PC-9 (cell line): ENCODE data around the gene PTCD2. TPM values are rescaled to one million over a fixed set of nuclear protein-coding genes. Genes with fewer than 3 reads are reported as not detected.
"Not testable (repeated sequence)": the region's sequence is repeated elsewhere in the genome, so short reads cannot be mapped to it uniquely, and the experiment has no call there.

Experiments used
- BruUV-seq: library from RNA; stranded (reverse); fragments of 400-500 nt; replicated peaks from 2 replicates; lab custom pipeline; 2021; lab: Mats Ljungman, UMichigan
- CTCF ChIA-PET: fragments of 300-600 bp; sonication (Branson Sonifier 250); formaldehyde crosslinking; loops from one replicate; lab custom pipeline; 2022; ENCODE audit warnings: antibody characterized with exemption; lab: Charles Lee
- POLR2A ChIA-PET: fragments of 300-600 bp; sonication (Branson Sonifier 250); formaldehyde crosslinking; loops from one replicate; lab custom pipeline; 2022; ENCODE audit warnings: antibody characterized with exemption; ENCODE audit not compliant: unreplicated experiment; lab: Charles Lee
- DNase-seq, 2 experiments: peaks; one replicate each; pipeline versions ENCODE4 v3.0.0 to v3.0.0-alpha.2; 2015 to 2022; ENCODE audit warnings: mixed read lengths in 1 of 2
- H2AFZ ChIP-seq: fragments of 200-600 bp; sonication (generic); 2 replicates; pipeline ENCODE4 v1.8.1; 2017; ENCODE audit warnings: antibody characterized with exemption
- H3F3A ChIP-seq: fragments of 200-600 bp; sonication (generic); 2 replicates; pipeline ENCODE4 v1.8.1; 2017; ENCODE audit warnings: antibody characterized with exemption, mild to moderate bottlenecking, low read depth; ENCODE audit not compliant: insufficient read depth
- H3K27ac ChIP-seq: fragments of 200-600 bp; sonication (generic); 2 replicates; pipeline ENCODE4 v1.6.1; 2016; ENCODE audit warnings: mixed run types
- H3K27me3 ChIP-seq: fragments of 200-600 bp; sonication (generic); 2 replicates; pipeline ENCODE4 v1.6.1; 2016; ENCODE audit warnings: low read depth, mixed run types; ENCODE audit not compliant: insufficient read depth
- H3K36me3 ChIP-seq: fragments of 200-600 bp; sonication (generic); 2 replicates; pipeline ENCODE4 v1.6.1; 2016; ENCODE audit warnings: low read depth, mixed run types
- H3K4me1 ChIP-seq: fragments of 200-600 bp; sonication (generic); replicated peaks from 2 replicates; pipeline ENCODE4 v1.6.1; 2016; ENCODE audit warnings: mixed run types; ENCODE audit not compliant: insufficient read depth
- H3K4me2 ChIP-seq: fragments of 200-600 bp; sonication (generic); 2 replicates; pipeline ENCODE4 v1.6.1; 2017; ENCODE audit warnings: mixed run types
- H3K4me3 ChIP-seq: fragments of 200-600 bp; sonication (generic); 2 replicates; pipeline ENCODE4 v1.6.1; 2016; ENCODE audit warnings: mixed run types
- H3K79me2 ChIP-seq: fragments of 200-600 bp; sonication (generic); 2 replicates; pipeline ENCODE4 v1.6.1; 2017; ENCODE audit warnings: low read depth, mixed run types
- H3K9me2 ChIP-seq: fragments of 200-600 bp; sonication (generic); 2 replicates; pipeline ENCODE4 v1.8.1; 2017; ENCODE audit warnings: mild to moderate bottlenecking; ENCODE audit not compliant: insufficient read depth
- H3K9me3 ChIP-seq: fragments of 200-600 bp; sonication (generic); 2 replicates; pipeline ENCODE4 v1.8.1; 2016; ENCODE audit warnings: low read depth; ENCODE audit not compliant: insufficient read depth
- H4K20me1 ChIP-seq: fragments of 200-600 bp; sonication (generic); 2 replicates; pipeline ENCODE4 v1.8.1; 2017; ENCODE audit not compliant: insufficient read depth
- EZH2 ChIP-seq: fragments of 200-600 bp; sonication (generic); IDR thresholded peaks from 2 replicates; pipeline ENCODE4 v1.8.0; 2017; ENCODE audit warnings: antibody characterized with exemption, low read depth
- intact Hi-C: fragments of 100-400 bp; cut with micrococcal nuclease; formaldehyde crosslinking; loops from one replicate; pipeline ENCODE4 v1.10.0; 2022; ENCODE audit not compliant: unreplicated experiment
- total RNA-seq: library from RNA; stranded (reverse); gene quantifications from 2 replicates; pipeline ENCODE4 v1.2.3, GENCODE V29; 2021
- TF ChIP-seq, protein P1 (sequence below): fragments of 200-600 bp; sonication (generic); conservative IDR thresholded peaks from 2 replicates; pipeline ENCODE4 v1.6.1; 2017; ENCODE audit warnings: mixed run types, antibody characterized with exemption, mild to moderate bottlenecking, moderate library complexity

PTCD2 gene
- total RNA-seq, 1 experiment from 2014 or later: 15.5 TPM

DNA sequence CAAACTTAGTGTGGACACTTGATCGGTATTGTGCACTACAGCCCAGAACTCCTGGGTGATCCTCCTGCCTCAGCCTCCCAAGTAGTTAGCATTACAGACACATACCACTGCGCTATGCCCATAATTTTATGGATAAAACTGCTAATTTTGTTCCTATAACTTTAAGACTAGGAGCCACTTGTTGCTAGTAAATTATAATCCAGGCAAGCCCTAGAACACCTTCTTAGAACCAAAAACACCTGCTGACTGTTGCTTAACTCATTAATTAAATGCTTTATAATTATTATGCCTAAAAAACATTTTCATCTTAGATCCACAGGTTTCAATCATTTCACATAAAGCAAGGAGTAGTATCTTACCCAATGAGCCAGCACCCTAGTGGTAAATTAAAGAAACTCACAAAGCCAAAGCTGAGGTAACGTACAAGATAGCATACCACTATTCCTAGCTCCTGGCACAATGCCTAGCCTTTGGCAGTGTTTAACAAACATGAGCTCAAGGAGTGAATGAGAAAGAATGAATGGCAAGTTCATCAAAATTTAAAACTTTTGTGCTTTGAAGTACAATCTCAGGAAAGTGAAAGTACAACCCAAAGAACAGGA lies 5.5 kb upstream of the PTCD2 start:
- intact Hi-C loops: no loop called here
- H3K9me3 ChIP-seq: no peaks in the 10 kb centered on the region
- no peak for TF ChIP-seq EZH2
- TF ChIP-seq, protein P1, sequence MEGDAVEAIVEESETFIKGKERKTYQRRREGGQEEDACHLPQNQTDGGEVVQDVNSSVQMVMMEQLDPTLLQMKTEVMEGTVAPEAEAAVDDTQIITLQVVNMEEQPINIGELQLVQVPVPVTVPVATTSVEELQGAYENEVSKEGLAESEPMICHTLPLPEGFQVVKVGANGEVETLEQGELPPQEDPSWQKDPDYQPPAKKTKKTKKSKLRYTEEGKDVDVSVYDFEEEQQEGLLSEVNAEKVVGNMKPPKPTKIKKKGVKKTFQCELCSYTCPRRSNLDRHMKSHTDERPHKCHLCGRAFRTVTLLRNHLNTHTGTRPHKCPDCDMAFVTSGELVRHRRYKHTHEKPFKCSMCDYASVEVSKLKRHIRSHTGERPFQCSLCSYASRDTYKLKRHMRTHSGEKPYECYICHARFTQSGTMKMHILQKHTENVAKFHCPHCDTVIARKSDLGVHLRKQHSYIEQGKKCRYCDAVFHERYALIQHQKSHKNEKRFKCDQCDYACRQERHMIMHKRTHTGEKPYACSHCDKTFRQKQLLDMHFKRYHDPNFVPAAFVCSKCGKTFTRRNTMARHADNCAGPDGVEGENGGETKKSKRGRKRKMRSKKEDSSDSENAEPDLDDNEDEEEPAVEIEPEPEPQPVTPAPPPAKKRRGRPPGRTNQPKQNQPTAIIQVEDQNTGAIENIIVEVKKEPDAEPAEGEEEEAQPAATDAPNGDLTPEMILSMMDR: no peak
- H3K9me2 ChIP-seq: no peaks in the 10 kb centered on the region
- ChIA-PET CTCF (no interaction called here), POLR2A (interaction anchor here (0.5 kb wide), 1 partner anchor 443 kb away, joined by 8 read pairs; no protein-coding TSS in a partner anchor)
- no peaks in the 10 kb centered on the region for H3K27me3 ChIP-seq
- no peak overlapping the region for H3K27ac ChIP-seq
- BruUV-seq: no TSS peak
- H3K4me1 ChIP-seq: peaks cover 8% of the 10 kb centered on the region
- H4K20me1 ChIP-seq: no peaks in the 10 kb centered on the region
- no peak overlapping the region for H2AFZ ChIP-seq
- DNase-seq: peak in 1 of 2 experiments; percentile 35
- H3F3A ChIP-seq: peaks cover 7% of the 10 kb centered on the region
- H3K36me3 ChIP-seq: peaks cover 7% of the 10 kb centered on the region
- no peak overlapping the region for H3K4me3 ChIP-seq
- H3K4me2 ChIP-seq: no peak overlapping the region
- peaks cover 52% of the 10 kb centered on the region for H3K79me2 ChIP-seq

DNA sequence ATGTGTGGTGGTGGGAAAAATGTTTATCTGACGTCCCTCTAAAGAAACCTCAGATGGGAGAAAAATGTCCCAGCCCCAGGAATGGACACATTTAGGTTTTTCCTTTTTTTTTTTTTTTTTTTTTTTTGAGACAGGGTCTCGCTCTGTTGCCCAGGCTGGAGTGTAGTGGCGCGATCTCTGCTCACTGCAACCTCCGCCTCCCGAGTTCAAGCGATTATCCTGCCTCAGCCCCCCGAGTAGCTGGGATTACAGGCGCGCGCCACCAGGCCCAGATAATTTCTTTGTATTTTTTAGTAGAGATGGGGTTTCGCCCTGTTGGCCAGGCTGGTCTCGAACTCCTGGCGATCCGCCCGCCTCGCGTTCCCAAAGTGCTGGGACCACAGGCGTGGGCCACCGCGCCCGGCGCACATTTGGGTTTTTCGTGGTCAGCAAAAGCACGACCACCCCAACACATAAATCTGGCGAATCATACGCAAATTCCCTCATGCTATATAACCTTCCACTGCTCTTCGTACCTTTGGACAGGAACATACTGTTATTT lies 668 bp upstream of the PTCD2 start:
- H3K27me3 ChIP-seq, H4K20me1 ChIP-seq, H3K9me2 ChIP-seq, DNase-seq, H3K9me3 ChIP-seq, intact Hi-C loops: not testable (repeated sequence)
- Histone ChIP-seq H2AFZ (peak overlapping the region; percentile 93), H3K79me2 (peaks cover 68% of the 10 kb centered on the region), H3K27ac (peak overlapping the region; percentile 57), H3K36me3 (peaks cover 13% of the 10 kb centered on the region), H3K4me1 (peaks cover 28% of the 10 kb centered on the region), H3K4me3 (peak overlapping the region; percentile 57), H3K4me2 (peak overlapping the region; percentile 79), H3F3A (peaks cover 14% of the 10 kb centered on the region)
- ChIA-PET POLR2A (interaction anchor here (0.6 kb wide), 3 partner anchors 37 to 911 kb away, joined by 4 to 5 read pairs (median 5); no protein-coding TSS in a partner anchor), CTCF (interaction anchor here (0.6 kb wide), 1 partner anchor 499 kb away, joined by 4 read pairs; no protein-coding TSS in a partner anchor)
- BruUV-seq: TSS peak; percentile 72

DNA sequence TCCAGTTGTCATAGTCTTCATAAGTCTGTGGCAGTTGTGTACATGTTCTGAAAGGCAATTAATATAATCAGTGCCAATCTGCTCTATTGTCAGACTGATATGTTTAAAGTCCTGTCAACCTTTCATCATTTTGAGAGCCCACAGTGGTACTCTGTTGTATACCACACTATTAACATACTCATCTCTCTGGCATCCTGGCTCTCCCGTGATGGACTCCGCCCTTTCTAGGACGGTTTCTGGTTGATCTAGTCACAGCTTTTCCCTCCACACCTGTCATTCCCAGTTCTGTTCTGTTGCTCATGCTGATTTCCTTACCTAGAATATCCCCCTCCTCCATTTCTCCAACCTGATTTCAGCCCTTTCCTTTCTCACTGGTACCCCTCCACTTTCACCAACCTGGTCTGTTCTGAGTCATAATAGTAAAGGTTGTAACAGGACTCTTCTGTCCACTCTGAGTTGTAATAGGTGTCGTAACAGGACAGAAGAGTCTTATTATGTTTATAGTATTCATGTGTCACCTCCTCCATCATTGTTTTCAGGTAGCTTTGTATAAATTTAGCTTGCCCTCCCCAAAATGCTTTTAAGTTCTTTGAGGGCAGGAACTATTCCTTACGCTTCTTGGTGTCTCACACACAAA lies 4.1 kb downstream of the PTCD2 start:
- ChIA-PET POLR2A (no interaction called here), CTCF (interaction anchor here (0.6 kb wide), 1 partner anchor 13 kb away, joined by 4 read pairs; no protein-coding TSS in a partner anchor)
- peak overlapping the region; percentile 77 for H3K27ac ChIP-seq

More for the DNA sequence above, 4.1 kb downstream of the PTCD2 start:
- Histone ChIP-seq H4K20me1 (no peaks in the 10 kb centered on the region), H3K9me2 (no peaks in the 10 kb centered on the region), H3K79me2 (peaks cover 23% of the 10 kb centered on the region), H2AFZ (no peak overlapping the region), H3K36me3 (peaks cover 36% of the 10 kb centered on the region), H3K4me1 (peaks cover 29% of the 10 kb centered on the region), H3F3A (peaks cover 17% of the 10 kb centered on the region), H3K4me2 (peak overlapping the region; percentile 12; the same call in 1 of the 2 replicates), H3K9me3 (no peaks in the 10 kb centered on the region), H3K27me3 (no peaks in the 10 kb centered on the region), H3K4me3 (no peak overlapping the region)
- no TSS peak for BruUV-seq
- intact Hi-C loops: loop anchor here (10.0 kb wide), 1 partner anchor 520 kb away; no protein-coding TSS in a partner anchor
- DNase-seq: peak; percentile 35 to 65
- no peak for TF ChIP-seq EZH2
- TF ChIP-seq, protein P1: no peak
